GM23248 (cell line): ENCODE measurements around the gene PARG. TPM values are rescaled to one million over a fixed set of nuclear protein-coding genes. Genes with fewer than 3 reads are reported as not detected.
"Not testable (repeated sequence)": the region's sequence is repeated elsewhere in the genome, so short reads cannot be mapped to it uniquely, and the experiment has no call there.

Experiments
- DNase-seq: peaks from one replicate; pipeline ENCODE4 v3.0.0-alpha.2; 2015
- H2AFZ ChIP-seq: fragments of 200-600 bp; sonication (generic); 2 replicates; pipeline ENCODE4 v1.6.1; 2016; ENCODE audit warnings: antibody characterized with exemption
- H3F3A ChIP-seq: fragments of 200-600 bp; sonication (generic); 2 replicates; pipeline ENCODE4 v1.6.1; 2016; ENCODE audit warnings: mild to moderate bottlenecking, antibody characterized with exemption, mixed run types; ENCODE audit not compliant: insufficient read depth
- H3K27ac ChIP-seq: fragments of 200-600 bp; sonication (generic); 2 replicates; pipeline ENCODE4 v1.5.1; 2016; ENCODE audit warnings: mild to moderate bottlenecking
- H3K27me3 ChIP-seq: fragments of 200-600 bp; sonication (generic); replicated peaks from 2 replicates; pipeline ENCODE4 v1.6.1; 2016; ENCODE audit warnings: mild to moderate bottlenecking; ENCODE audit not compliant: insufficient read depth
- H3K36me3 ChIP-seq: fragments of 200-600 bp; sonication (generic); 2 replicates; pipeline ENCODE4 v1.6.1; 2016; ENCODE audit warnings: low read depth, mild to moderate bottlenecking
- H3K4me1 ChIP-seq: fragments of 200-600 bp; sonication (generic); 2 replicates; pipeline ENCODE4 v1.6.1; 2016; ENCODE audit warnings: mild to moderate bottlenecking; ENCODE audit not compliant: insufficient read depth
- H3K4me2 ChIP-seq: fragments of 200-600 bp; sonication (generic); one replicate; pipeline ENCODE4 v1.6.1; 2016; ENCODE audit warnings: mild to moderate bottlenecking; ENCODE audit not compliant: unreplicated experiment
- H3K4me3 ChIP-seq: fragments of 200-600 bp; sonication (generic); 2 replicates; pipeline ENCODE4 v1.5.1; 2016; ENCODE audit warnings: mild to moderate bottlenecking
- H3K79me2 ChIP-seq: fragments of 200-600 bp; sonication (generic); 2 replicates; pipeline ENCODE4 v1.6.1; 2016; ENCODE audit warnings: mild to moderate bottlenecking; ENCODE audit not compliant: insufficient read depth
- H3K9ac ChIP-seq: fragments of 200-600 bp; sonication (generic); 2 replicates; pipeline ENCODE4 v1.6.1; 2016; ENCODE audit warnings: mild to moderate bottlenecking
- H3K9me2 ChIP-seq: fragments of 200-600 bp; sonication (generic); 2 replicates; pipeline ENCODE4 v1.6.1; 2016; ENCODE audit warnings: mixed run types, mild to moderate bottlenecking, moderate library complexity; ENCODE audit not compliant: insufficient read depth
- H3K9me3 ChIP-seq: fragments of 200-600 bp; sonication (generic); one replicate; pipeline ENCODE4 v1.6.1; 2017; ENCODE audit warnings: low read depth
- H4K20me1 ChIP-seq: fragments of 200-600 bp; sonication (generic); 2 replicates; pipeline ENCODE4 v1.6.0; 2016; ENCODE audit not compliant: insufficient read depth
- WGBS, 2 experiments: methylation state at CpG; one replicate each; pipeline ENCODE4 v1.1.6; 2015 to 2017; ENCODE audit warnings: low lambda C conversion rate in 2 of 2, low coverage in 1 of 2; ENCODE audit errors: missing lambda C conversion rate in 2 of 2; 5-methylcytosine and 5-hydroxymethylcytosine counted together
- in situ Hi-C: fragments of 300-500 bp; cut with MboI; formaldehyde crosslinking; loops from 2 replicates; pipeline ENCODE4 v1.15.0; 2020
- polyA plus RNA-seq: library from polyadenylated mRNA; unstranded; fragments of >200 nt; fragmentation: Nextera tagmentation; extraction: Ambion mirVana; gene quantifications from 2 replicates; pipeline ENCODE4 v1.2.1, GENCODE V29; 2016
- total RNA-seq: library from RNA; depleted of rRNA; stranded (reverse); fragments of >200 nt; shearing (Covaris generic); gene quantifications from 2 replicates; pipeline ENCODE4 v1.2.3, GENCODE V29; 2014

Gene PARG
- total and polyA plus RNA-seq, 2 experiments from 2014 or later = 15.0 to 26.0 TPM

DNA sequence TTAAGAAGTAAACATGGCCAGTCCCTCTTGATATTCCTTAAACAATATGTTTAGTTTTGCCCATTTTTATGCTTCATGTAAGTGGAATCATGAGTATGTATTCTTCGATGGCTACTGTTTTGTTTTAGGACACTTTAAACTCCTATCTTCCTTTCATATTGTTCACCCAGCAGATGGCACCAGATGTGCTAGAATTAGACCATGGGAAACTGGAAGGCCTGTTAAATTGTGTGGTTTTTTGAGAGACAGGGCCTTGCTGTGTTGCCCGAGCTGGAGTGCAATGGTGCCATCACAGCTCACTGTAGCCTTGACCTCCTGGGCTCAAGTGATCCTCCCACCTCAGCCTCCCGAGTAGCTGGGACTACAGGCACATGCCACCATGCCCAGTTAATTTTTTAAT, 11.3 kb upstream of the PARG start:
- H3K9me2 ChIP-seq, H3K9me3 ChIP-seq, H3K4me1 ChIP-seq, H2AFZ ChIP-seq, H3K4me2 ChIP-seq, H3K36me3 ChIP-seq, H3K27ac ChIP-seq, H3K4me3 ChIP-seq, in situ Hi-C loops, H3K27me3 ChIP-seq, H3K9ac ChIP-seq, H4K20me1 ChIP-seq: not testable (repeated sequence)
- WGBS, 2 experiments = 99 to 100% methylated on average over 2 to 3 of the region's 3 CpGs
- peaks cover 60% of the 10 kb centered on the region for H3K79me2 ChIP-seq
- peaks cover 15% of the 10 kb centered on the region; the same call in 1 of the 2 replicates for H3F3A ChIP-seq
- peak; percentile 30 for DNase-seq

DNA sequence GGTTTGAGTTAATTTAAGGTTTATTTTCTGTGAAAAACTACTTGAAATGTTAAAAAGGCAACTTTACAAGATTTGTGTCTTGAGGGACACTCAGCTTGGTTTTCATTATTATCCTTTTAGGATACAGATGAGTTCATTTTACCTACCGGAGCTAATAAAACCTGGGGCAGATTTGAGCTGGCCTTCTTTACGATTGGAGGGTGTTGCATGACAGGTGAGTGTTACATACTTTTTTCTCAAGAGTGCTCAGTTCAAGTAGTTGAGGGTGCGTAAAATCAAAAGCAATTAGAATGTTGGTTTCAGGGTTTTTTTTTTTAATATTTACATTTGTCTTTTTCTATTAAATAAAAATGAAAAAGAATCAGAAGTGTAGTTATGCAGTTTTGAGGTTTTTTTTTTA, 10.2 kb upstream of the PARG start:
- peaks cover 68% of the 10 kb centered on the region for H3K79me2 ChIP-seq
- 85 to 87% methylated on average over 3 of the region's 3 CpGs for WGBS, 2 experiments
- peaks cover 15% of the 10 kb centered on the region; the same call in 1 of the 2 replicates for H3F3A ChIP-seq
- DNase-seq, H3K4me2 ChIP-seq, H4K20me1 ChIP-seq, H3K4me1 ChIP-seq, H3K9ac ChIP-seq, H3K9me2 ChIP-seq, H3K4me3 ChIP-seq, H3K27me3 ChIP-seq, in situ Hi-C loops, H3K9me3 ChIP-seq, H3K27ac ChIP-seq, H2AFZ ChIP-seq, H3K36me3 ChIP-seq: not testable (repeated sequence)

DNA sequence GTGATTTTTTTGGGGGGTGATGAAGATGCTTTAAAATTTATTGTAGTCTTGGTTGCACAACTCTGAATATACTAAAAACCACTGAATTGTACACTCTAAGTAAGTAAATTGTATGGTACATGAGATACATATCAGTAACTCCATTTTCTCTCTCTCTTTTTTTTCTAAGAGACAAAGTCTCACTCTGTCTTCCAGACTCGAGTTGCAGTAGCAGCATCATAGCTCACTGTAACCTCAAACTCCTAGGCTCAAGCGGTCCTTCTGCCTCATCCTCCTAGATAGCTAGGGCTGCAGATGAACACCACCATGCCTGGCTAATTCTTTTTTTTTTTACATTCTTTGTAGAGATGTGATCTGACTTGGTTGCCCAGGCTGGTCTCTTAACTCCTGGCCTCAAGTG, 6.9 kb upstream of the PARG start:
- H3K9ac ChIP-seq, H3K9me2 ChIP-seq, H3K4me2 ChIP-seq, H3K4me3 ChIP-seq, in situ Hi-C loops, H3K36me3 ChIP-seq, H2AFZ ChIP-seq, H3K27me3 ChIP-seq, H3K9me3 ChIP-seq, DNase-seq, H3K27ac ChIP-seq, H3K4me1 ChIP-seq, H4K20me1 ChIP-seq: not testable (repeated sequence)
- peaks cover 15% of the 10 kb centered on the region; the same call in 1 of the 2 replicates for H3F3A ChIP-seq
- 92 to 100% methylated on average over 2 of the region's 2 CpGs for WGBS, 2 experiments
- peaks cover 81% of the 10 kb centered on the region for H3K79me2 ChIP-seq

DNA sequence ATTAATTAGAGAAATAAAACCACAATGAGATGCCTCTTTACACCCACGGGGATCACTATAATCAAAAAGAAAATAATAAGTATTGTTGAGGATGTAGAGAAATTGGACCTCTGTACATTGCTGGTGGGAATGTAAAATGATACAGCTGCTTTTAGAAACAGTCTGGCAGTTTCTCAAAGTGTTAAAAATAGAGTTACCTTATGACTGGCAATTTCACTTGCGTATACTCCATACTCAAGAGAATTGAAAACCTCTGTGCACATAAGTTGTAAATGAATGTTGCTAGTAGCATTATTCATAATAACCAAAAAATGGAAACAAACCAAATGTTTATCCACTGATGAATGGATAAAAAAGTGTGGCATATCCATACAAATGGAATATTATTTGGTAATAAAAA, 6.3 kb upstream of the PARG start:
- H3K9ac ChIP-seq, in situ Hi-C loops, H3K27me3 ChIP-seq, H3K27ac ChIP-seq, DNase-seq, H3K36me3 ChIP-seq, H3K4me2 ChIP-seq, H3K9me2 ChIP-seq, H3K4me3 ChIP-seq, H2AFZ ChIP-seq, H4K20me1 ChIP-seq, H3K9me3 ChIP-seq: not testable (repeated sequence)
- Histone ChIP-seq H3K4me1 (peaks cover 12% of the 10 kb centered on the region), H3F3A (peaks cover 15% of the 10 kb centered on the region; the same call in 1 of the 2 replicates), H3K79me2 (peaks cover 81% of the 10 kb centered on the region)
- WGBS, 2 experiments = 100% methylated on average over 1 of the region's 2 CpGs

DNA sequence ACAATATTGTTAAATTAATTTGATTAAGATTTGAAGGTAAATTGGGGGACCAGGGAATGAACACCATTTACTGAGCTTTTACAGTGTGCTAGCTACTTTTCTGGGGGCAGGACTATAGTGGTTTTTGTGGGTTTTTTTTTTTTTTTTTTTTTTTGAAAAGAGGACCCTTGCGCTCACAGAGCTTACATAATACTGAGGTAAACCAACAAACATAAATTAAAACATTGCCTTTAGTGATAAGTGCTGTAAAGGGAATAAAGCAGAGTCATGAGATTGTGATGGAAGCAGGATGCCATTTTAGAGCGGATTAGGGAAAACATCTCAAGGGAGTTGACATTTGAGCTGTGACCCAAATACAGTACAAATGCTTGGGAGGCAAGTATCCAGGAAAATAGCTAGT, 1.8 kb upstream of the PARG start:
- peak overlapping the region; percentile 97 for H3K4me2 ChIP-seq
- H3F3A ChIP-seq, H3K27me3 ChIP-seq, H3K27ac ChIP-seq, H2AFZ ChIP-seq, H3K9me3 ChIP-seq, H4K20me1 ChIP-seq, DNase-seq, in situ Hi-C loops, H3K9me2 ChIP-seq, H3K36me3 ChIP-seq: not testable (repeated sequence)
- H3K4me1 ChIP-seq = peaks cover 13% of the 10 kb centered on the region
- peak overlapping the region; percentile 100 for H3K4me3 ChIP-seq
- H3K79me2 ChIP-seq = peaks cover 92% of the 10 kb centered on the region
- WGBS, 2 experiments = 96 to 97% methylated on average over 2 of the region's 2 CpGs
- H3K9ac ChIP-seq = peak overlapping the region; percentile 98; the same call in 1 of the 2 replicates

DNA sequence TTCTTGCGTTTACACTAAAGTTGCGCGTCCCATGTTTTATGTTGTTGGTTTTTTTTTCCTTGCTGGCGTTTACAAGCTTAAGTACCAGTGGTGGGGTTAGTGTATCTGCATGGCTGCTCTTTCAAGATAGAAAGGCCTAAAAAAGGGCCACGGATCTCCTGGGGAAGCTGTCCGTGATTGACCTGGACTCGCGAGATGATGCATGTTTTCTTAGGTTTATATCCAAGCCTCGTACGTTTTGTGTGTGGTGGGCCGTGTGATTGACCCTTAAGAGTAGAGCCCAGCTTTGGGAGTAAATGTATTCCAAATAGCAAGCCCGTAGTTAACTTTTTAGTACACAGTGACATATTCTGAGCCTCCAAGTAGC, 495 bp upstream of the PARG start:
- H3K4me2 ChIP-seq = peak overlapping the region; percentile 97
- H3K4me1 ChIP-seq = peaks cover 13% of the 10 kb centered on the region
- H3K9me2 ChIP-seq, H4K20me1 ChIP-seq, in situ Hi-C loops, H3K27me3 ChIP-seq, H3F3A ChIP-seq, H3K36me3 ChIP-seq, H3K9me3 ChIP-seq: not testable (repeated sequence)
- peak overlapping the region; percentile 98 for H3K9ac ChIP-seq
- peak overlapping the region; percentile 100 for H3K4me3 ChIP-seq
- H3K27ac ChIP-seq = peak overlapping the region; percentile 59
- H3K79me2 ChIP-seq = peaks cover 93% of the 10 kb centered on the region
- peak overlapping the region; percentile 84 for H2AFZ ChIP-seq
- WGBS, 2 experiments = 1 to 2% methylated on average over 12 of the region's 12 CpGs
- DNase-seq = peak; percentile 28

DNA sequence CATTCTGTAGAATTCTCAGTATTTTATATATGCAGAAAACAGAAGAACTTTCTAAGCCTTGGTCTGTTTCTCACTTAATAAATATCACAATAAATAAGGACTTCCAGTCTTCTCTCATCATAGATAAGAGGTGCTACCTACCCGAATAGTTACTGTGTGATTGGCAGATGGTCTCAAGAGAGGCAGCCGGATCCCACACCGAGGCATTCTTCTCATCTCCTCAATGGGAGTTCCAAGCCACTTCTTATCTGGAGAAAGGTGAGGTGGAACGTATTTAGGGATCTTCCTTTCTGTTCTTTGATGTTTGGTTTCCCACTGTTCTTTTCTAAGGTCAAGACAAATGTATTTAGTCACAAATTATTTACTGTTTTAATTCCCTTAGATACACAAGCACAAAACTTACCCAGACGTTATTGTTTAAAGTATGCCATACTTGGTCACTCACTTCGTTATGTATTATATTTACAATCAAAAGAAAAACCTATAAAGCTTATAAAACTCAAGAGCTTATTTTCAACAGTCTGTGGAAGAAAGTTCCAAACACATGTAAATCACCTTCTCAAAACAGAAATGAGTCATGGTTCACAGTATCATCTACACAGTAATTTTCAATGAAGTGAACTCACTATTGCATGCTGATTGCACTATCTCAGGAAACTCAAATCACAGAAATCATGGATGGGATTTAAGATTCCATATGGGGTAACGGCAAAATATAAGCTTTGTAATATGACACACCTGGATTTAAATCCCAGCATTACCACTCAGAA, 9.7 kb downstream of the PARG start:
- H3K4me2 ChIP-seq, H3K4me1 ChIP-seq, H3K27ac ChIP-seq, H3K9me2 ChIP-seq, H3F3A ChIP-seq, DNase-seq, H2AFZ ChIP-seq, H4K20me1 ChIP-seq, H3K9ac ChIP-seq, H3K27me3 ChIP-seq, in situ Hi-C loops, H3K36me3 ChIP-seq, H3K9me3 ChIP-seq, H3K4me3 ChIP-seq: not testable (repeated sequence)
- 87 to 88% methylated on average over 7 of the region's 7 CpGs for WGBS, 2 experiments
- peaks cover 25% of the 10 kb centered on the region for H3K79me2 ChIP-seq
